Effector memory CD8-positive, alpha-beta T cell (primary cell): ENCODE measurements around the gene RFK.

Experiments
- ATAC-seq: fragments of 150-1000 bp; cut with Tn5 transposase; replicated peaks from 2 replicates; pipeline ENCODE4 v1.10.0; 2021; ENCODE audit warnings: mild to moderate bottlenecking, moderate library complexity
- DNase-seq, 3 experiments: peaks; one replicate each; pipeline ENCODE4 v3.0.0; 2021
- H3K27ac Mint-ChIP-seq, 2 donors: one replicate each; pipeline ENCODE4 v1.8.0; 2022; ENCODE audit warnings: mild to moderate bottlenecking in 2 of 2, mixed read lengths in 2 of 2, moderate library complexity in 2 of 2
- H3K27me3 Mint-ChIP-seq, 2 donors: one replicate each; pipeline ENCODE4 v1.8.0; 2022; ENCODE audit warnings: mixed read lengths in 2 of 2
- H3K36me3 Mint-ChIP-seq: one replicate; pipeline ENCODE4 v1.8.0; 2022; ENCODE audit warnings: mild to moderate bottlenecking, moderate library complexity, mixed read lengths; ENCODE audit not compliant: insufficient read depth
- H3K4me1 Mint-ChIP-seq, 2 donors: one replicate each; pipeline ENCODE4 v1.8.0; 2022; ENCODE audit warnings: low read depth in 2 of 2, mixed read lengths in 2 of 2
- H3K4me3 Mint-ChIP-seq, 2 donors: one replicate each; pipeline ENCODE4 v1.8.0; 2022; ENCODE audit warnings: mild to moderate bottlenecking in 2 of 2, mixed read lengths in 2 of 2, moderate library complexity in 2 of 2
- H3K9me3 Mint-ChIP-seq, 2 donors: one replicate each; pipeline ENCODE4 v1.8.0; 2022; ENCODE audit warnings: mixed read lengths in 2 of 2

Gene RFK

DNA sequence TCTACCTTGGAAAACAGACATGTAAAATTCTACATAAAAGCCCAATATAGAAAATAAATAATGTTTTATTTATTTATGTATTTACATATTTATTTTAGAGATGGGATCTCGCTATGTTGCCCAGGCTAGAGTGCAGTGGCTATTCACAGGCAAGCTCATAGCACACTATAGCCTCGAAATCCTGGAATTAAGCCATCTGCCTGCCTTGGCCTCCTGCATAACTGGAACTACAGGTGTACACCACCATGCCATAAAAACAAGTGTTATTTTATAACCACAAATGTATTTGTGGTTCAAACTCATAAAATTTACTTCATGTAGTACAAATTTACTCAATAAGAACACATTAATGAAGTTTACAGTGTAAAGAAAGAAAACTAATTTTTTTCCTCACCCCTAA lies 7.0 kb upstream of the RFK start:
- H3K27ac Mint-ChIP-seq: no peak overlapping the region
- H3K4me3 Mint-ChIP-seq: no peak overlapping the region
- peaks cover 4 to 7% of the 10 kb centered on the region in 2 donors for H3K4me1 Mint-ChIP-seq
- no peak for ATAC-seq
- no peak for DNase-seq
- H3K27me3 Mint-ChIP-seq: no peaks in the 10 kb centered on the region
- H3K36me3 Mint-ChIP-seq: no peaks in the 10 kb centered on the region
- no peaks in the 10 kb centered on the region for H3K9me3 Mint-ChIP-seq

GRCh38 chr9:76400534-76401096 lies 6.4 kb upstream of the RFK start:
- H3K4me3 Mint-ChIP-seq: no peak overlapping the region
- no peaks in the 10 kb centered on the region for H3K36me3 Mint-ChIP-seq
- ATAC-seq (no peak), DNase-seq (no peak)
- H3K4me1 Mint-ChIP-seq: peaks cover 4 to 7% of the 10 kb centered on the region in 2 donors
- H3K9me3 Mint-ChIP-seq: no peaks in the 10 kb centered on the region
- H3K27ac Mint-ChIP-seq: no peak overlapping the region
- no peaks in the 10 kb centered on the region for H3K27me3 Mint-ChIP-seq

DNA sequence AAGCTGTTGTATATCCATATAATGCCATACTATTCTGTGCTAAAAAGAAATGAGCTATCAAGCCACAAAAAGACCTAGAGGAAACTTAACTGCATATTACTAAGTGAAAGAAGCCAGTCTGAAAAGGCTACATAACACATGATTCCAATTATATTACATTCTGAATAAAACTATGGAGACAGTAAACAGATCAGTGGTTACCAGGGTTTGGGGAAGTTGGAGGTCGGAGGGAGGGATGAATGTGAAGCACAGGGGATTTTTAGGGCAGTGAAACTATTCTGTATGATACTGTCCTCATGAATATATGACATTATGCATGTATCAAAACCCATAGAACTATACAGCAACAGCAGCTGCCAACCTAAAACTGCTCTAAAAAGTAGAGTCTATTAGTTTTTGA lies 5.6 kb upstream of the RFK start:
- DNase-seq (no peak), ATAC-seq (no peak)
- peaks cover 9 to 13% of the 10 kb centered on the region in 2 donors for H3K4me1 Mint-ChIP-seq
- H3K4me3 Mint-ChIP-seq: no peak overlapping the region
- H3K27ac Mint-ChIP-seq: no peak overlapping the region
- H3K36me3 Mint-ChIP-seq: peaks cover 5% of the 10 kb centered on the region
- H3K9me3 Mint-ChIP-seq: no peaks in the 10 kb centered on the region
- H3K27me3 Mint-ChIP-seq: no peaks in the 10 kb centered on the region

- Mint-ChIP-seq H3K36me3 (peaks cover 10% of the 10 kb centered on the region), H3K9me3 (no peaks in the 10 kb centered on the region), H3K4me1 (peaks cover 14 to 23% of the 10 kb centered on the region in 2 donors), H3K27ac (no peak overlapping the region), H3K27me3 (no peaks in the 10 kb centered on the region), H3K4me3 (no peak overlapping the region)
- ATAC-seq (no peak), DNase-seq (no peak)
Observed at GRCh38 chr9:76396597-76396996, 2.4 kb upstream of the RFK start.

DNA sequence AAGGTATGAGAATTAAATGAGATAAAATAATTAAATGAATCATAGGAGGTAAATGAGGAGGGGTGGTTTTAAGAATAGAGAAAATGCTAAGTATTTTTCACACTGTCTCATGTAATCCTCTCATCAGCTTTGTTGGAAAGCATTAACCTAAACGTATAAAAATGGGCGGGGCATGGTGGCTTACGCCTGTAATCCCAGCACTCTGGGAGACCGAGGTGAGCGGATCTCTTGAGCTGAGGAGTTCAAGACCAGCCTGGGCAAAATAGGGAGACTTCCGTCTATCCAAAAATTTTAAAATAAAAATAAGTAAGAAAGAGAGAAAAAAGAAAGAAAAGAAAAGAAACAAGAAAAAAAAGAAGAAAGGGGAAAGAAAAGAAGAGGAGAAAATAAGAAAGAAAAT lies 1.9 kb upstream of the RFK start:
- H3K27me3 Mint-ChIP-seq: no peaks in the 10 kb centered on the region
- peaks cover 14 to 24% of the 10 kb centered on the region in 2 donors for H3K4me1 Mint-ChIP-seq
- H3K4me3 Mint-ChIP-seq: no peak overlapping the region
- H3K36me3 Mint-ChIP-seq: peaks cover 10% of the 10 kb centered on the region
- DNase-seq (no peak), ATAC-seq (no peak)
- H3K27ac Mint-ChIP-seq: no peak overlapping the region
- no peaks in the 10 kb centered on the region for H3K9me3 Mint-ChIP-seq

- H3K27ac Mint-ChIP-seq: peak overlapping the region; percentile 98 to 99
- peaks cover 17 to 28% of the 10 kb centered on the region in 2 donors for H3K4me1 Mint-ChIP-seq
- peaks cover 10% of the 10 kb centered on the region for H3K36me3 Mint-ChIP-seq
- H3K9me3 Mint-ChIP-seq: no peaks in the 10 kb centered on the region
- no peaks in the 10 kb centered on the region for H3K27me3 Mint-ChIP-seq
- DNase-seq (no peak), ATAC-seq (no peak)
- peak overlapping the region; percentile 96 to 99 for H3K4me3 Mint-ChIP-seq
Observed at GRCh38 chr9:76395381-76395780, 1.2 kb upstream of the RFK start.

GRCh38 chr9:76394960-76395252 lies 680 bp upstream of the RFK start:
- Mint-ChIP-seq H3K27ac (peak overlapping the region; percentile 98 to 99), H3K4me1 (peaks cover 17 to 28% of the 10 kb centered on the region in 2 donors), H3K4me3 (peak overlapping the region; percentile 96 to 99), H3K36me3 (peaks cover 10% of the 10 kb centered on the region), H3K27me3 (no peaks in the 10 kb centered on the region), H3K9me3 (no peaks in the 10 kb centered on the region)
- DNase-seq (peak in 1 of 3 experiments; percentile 45), ATAC-seq (peak; percentile 64)

DNA sequence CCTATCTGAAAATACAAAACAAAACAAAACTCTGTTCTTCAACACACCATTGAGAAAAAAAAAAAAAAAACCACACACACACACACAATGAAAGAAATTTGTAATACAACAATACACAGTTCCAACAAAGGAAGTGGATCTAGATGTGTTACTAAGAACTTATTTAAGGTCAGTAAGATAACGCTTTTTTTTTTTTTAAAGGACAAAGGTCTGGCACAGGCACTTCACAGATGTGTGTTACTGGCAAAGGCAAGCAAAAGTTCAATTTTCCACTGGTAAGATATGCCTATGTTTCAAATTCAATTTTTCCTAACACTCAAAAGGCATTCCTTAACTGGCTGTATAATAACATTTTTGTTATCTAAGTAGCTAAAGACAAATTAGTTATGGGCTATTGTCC lies 3.6 kb downstream of the RFK start:
- DNase-seq (no peak), ATAC-seq (no peak)
- H3K9me3 Mint-ChIP-seq: no peaks in the 10 kb centered on the region
- no peaks in the 10 kb centered on the region for H3K27me3 Mint-ChIP-seq
- peaks cover 21% of the 10 kb centered on the region for H3K36me3 Mint-ChIP-seq
- H3K4me3 Mint-ChIP-seq: no peak overlapping the region
- H3K4me1 Mint-ChIP-seq: peaks cover 17 to 28% of the 10 kb centered on the region in 2 donors
- H3K27ac Mint-ChIP-seq: no peak overlapping the region

- DNase-seq: no peak
- Mint-ChIP-seq H3K4me3 (no peak overlapping the region), H3K4me1 (no peaks in the 10 kb centered on the region), H3K9me3 (no peaks in the 10 kb centered on the region), H3K27me3 (no peaks in the 10 kb centered on the region), H3K36me3 (no peaks in the 10 kb centered on the region), H3K27ac (peak overlapping the region in 1 of 2 donors; percentile 2)
- ATAC-seq: no peak
Observed at GRCh38 chr9:76379494-76379893, 14.7 kb downstream of the RFK start.

- H3K4me1 Mint-ChIP-seq: no peaks in the 10 kb centered on the region
- no peaks in the 10 kb centered on the region for H3K9me3 Mint-ChIP-seq
- H3K27me3 Mint-ChIP-seq: no peaks in the 10 kb centered on the region
- no peaks in the 10 kb centered on the region for H3K36me3 Mint-ChIP-seq
- DNase-seq (no peak), ATAC-seq (no peak)
- no peak overlapping the region for H3K27ac Mint-ChIP-seq
- no peak overlapping the region for H3K4me3 Mint-ChIP-seq
Observed at GRCh38 chr9:76378367-76379073, 15.7 kb downstream of the RFK start.

DNA sequence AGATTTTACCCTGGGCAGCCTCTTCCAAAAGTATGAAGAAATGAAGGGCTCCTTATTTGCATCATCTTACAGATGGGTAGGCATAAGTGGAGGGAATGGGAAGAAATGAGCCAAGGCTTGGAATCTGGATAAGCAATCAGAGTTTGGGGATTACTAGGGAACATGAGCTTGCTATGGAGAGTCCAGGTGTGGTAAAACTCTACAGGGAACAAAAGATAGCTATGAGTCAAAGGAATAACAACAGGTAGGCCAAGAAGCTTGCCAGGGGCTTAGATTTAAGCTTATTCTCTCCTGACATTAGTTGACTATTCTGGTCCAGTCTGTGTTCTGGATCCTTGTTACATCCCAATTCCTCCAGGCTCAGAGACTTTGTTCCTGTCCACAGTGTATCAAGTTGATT lies 16.4 kb downstream of the RFK start:
- Mint-ChIP-seq H3K9me3 (no peaks in the 10 kb centered on the region), H3K4me1 (no peaks in the 10 kb centered on the region), H3K27ac (no peak overlapping the region), H3K36me3 (no peaks in the 10 kb centered on the region), H3K4me3 (no peak overlapping the region), H3K27me3 (no peaks in the 10 kb centered on the region)
- ATAC-seq (no peak), DNase-seq (no peak)

GRCh38 chr9:76374783-76375559 lies 19.3 kb downstream of the RFK start:
- no peaks in the 10 kb centered on the region for H3K9me3 Mint-ChIP-seq
- H3K36me3 Mint-ChIP-seq: no peaks in the 10 kb centered on the region
- H3K4me1 Mint-ChIP-seq: no peaks in the 10 kb centered on the region
- ATAC-seq (no peak), DNase-seq (no peak)
- H3K4me3 Mint-ChIP-seq: no peak overlapping the region
- no peak overlapping the region for H3K27ac Mint-ChIP-seq
- no peaks in the 10 kb centered on the region for H3K27me3 Mint-ChIP-seq

DNA sequence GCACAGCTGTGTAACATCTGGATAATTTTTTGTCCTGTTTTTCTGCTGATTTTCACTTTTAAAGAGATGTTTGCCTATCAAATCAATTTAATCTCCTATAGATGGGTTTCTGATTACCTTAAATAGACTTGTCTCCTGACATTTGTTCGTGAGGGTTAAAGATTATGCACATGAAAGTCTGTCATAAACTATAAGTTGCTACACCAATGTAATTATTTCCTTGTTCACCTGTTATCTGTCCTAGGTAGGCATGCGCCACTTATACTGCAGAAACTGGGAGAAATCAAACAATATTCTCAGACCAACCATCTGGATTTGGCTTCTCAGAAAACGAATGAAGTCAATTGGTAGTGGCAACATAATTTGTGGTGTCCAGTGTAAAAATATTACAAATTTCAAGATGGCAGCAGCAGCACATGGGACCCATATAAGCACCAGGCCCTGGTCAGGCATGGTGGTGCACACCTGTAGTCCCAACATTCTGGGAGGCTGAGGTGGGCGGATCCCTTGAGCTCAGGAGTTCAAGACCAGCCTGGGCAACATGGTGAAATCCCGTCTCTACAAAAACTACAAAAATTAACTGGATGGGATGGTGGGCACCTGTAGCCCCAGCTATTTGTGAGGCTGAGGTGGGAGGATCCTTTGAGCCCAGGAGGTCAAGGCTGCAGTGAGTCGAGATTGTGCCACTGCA lies 20.3 kb downstream of the RFK start:
- no peak for ATAC-seq
- H3K27ac Mint-ChIP-seq: no peak overlapping the region
- no peak overlapping the region for H3K4me3 Mint-ChIP-seq
- no peak for DNase-seq
- no peaks in the 10 kb centered on the region for H3K9me3 Mint-ChIP-seq
- H3K4me1 Mint-ChIP-seq: no peaks in the 10 kb centered on the region
- no peaks in the 10 kb centered on the region for H3K36me3 Mint-ChIP-seq
- H3K27me3 Mint-ChIP-seq: no peaks in the 10 kb centered on the region
